HL-60 (cell line): Measurements from ENCODE around the gene PWP1.
"Not testable (repeated sequence)": the region's sequence is repeated elsewhere in the genome, so short reads cannot be mapped to it uniquely, and the experiment has no call there.

Experiments used
- DNase-seq, 2 experiments: peaks; one replicate each; pipeline ENCODE4 v3.0.0-alpha.2; 2010 to 2020; ENCODE audit warnings: low read depth in 1 of 2, low spot score in 1 of 2
- H3K27ac ChIP-seq: fragments of 250-450 bp; sonication (Bioruptor Pico); replicated peaks from 2 replicates; pipeline ENCODE4 v1.5.1; 2020; ENCODE audit warnings: mild to moderate bottlenecking, moderate library complexity
- H3K27me3 ChIP-seq: fragments of 250-450 bp; sonication (Bioruptor Pico); 2 replicates; pipeline ENCODE4 v1.5.1; 2021; ENCODE audit warnings: mild to moderate bottlenecking, moderate library complexity; ENCODE audit not compliant: insufficient read depth, poor library complexity, severe bottlenecking
- H3K4me3 ChIP-seq: replicated peaks from 2 replicates; pipeline ENCODE4 v1.5.1; 2011; ENCODE audit warnings: mild to moderate bottlenecking, control low read depth, low read length; ENCODE audit not compliant: insufficient read depth
- GABPA ChIP-seq: IDR thresholded peaks from 2 replicates; pipeline ENCODE4 v1.6.1; 2012; ENCODE audit warnings: low read depth
- POLR2AphosphoS5 ChIP-seq: IDR thresholded peaks from 2 replicates; pipeline ENCODE4 v1.6.1; 2012; ENCODE audit warnings: low read depth
- SPI1 ChIP-seq: IDR thresholded peaks from 2 replicates; pipeline ENCODE4 v1.6.1; 2012; ENCODE audit warnings: low read depth, mild to moderate bottlenecking, borderline replicate concordance
- TF ChIP-seq, protein P1 (sequence below): IDR thresholded peaks from one replicate; pipeline ENCODE4 v1.5.1; 2011; ENCODE audit warnings: low read length, control low read depth, inconsistent platforms; ENCODE audit not compliant: insufficient read depth
- TF ChIP-seq, protein P2 (sequence below): IDR thresholded peaks from 2 replicates; pipeline ENCODE4 v1.6.1; 2012; ENCODE audit warnings: low read depth; ENCODE audit not compliant: insufficient replicate concordance

The PWP1 gene

DNA sequence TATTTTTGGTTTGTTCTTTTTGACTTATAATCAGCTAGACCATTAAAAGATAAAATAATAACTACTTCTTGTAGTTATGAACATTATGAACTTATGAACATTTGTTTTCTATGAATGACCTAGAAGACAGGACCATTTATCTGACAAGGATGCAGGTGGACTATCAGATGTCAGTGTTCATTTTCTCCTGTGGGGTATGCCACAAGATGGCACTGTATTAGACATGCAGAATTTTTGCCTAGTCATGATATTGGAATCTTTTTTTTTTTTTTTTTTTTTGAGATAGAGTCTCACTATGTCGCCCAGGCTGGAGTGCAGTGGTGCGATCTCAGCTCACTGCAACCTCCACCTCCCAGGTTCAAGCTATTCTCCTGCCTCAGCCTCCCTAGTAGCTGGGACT lies 10.2 kb downstream of the PWP1 start:
- not testable (repeated sequence) for H3K27ac ChIP-seq, DNase-seq, H3K27me3 ChIP-seq, H3K4me3 ChIP-seq
- TF ChIP-seq, protein P1, sequence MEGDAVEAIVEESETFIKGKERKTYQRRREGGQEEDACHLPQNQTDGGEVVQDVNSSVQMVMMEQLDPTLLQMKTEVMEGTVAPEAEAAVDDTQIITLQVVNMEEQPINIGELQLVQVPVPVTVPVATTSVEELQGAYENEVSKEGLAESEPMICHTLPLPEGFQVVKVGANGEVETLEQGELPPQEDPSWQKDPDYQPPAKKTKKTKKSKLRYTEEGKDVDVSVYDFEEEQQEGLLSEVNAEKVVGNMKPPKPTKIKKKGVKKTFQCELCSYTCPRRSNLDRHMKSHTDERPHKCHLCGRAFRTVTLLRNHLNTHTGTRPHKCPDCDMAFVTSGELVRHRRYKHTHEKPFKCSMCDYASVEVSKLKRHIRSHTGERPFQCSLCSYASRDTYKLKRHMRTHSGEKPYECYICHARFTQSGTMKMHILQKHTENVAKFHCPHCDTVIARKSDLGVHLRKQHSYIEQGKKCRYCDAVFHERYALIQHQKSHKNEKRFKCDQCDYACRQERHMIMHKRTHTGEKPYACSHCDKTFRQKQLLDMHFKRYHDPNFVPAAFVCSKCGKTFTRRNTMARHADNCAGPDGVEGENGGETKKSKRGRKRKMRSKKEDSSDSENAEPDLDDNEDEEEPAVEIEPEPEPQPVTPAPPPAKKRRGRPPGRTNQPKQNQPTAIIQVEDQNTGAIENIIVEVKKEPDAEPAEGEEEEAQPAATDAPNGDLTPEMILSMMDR: peak; percentile 1

DNA sequence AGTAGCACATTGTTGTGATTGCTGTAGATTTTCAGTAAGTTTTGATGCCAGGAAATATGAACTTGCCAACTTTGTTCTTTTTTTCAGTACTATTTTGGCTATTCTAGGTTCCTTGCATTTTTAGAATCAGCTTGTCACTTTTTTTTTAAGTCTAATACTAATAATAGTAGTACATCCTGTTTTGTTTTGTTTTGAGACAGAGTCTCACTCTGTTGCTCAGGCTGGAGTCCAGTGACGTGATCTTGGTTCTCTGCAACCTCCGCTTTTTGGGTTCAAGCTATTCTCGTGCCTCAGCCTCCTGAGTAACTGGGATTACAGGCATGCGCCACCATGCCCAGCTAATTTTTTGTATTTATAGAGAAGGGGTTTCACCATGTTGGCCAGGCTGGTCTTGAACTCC lies 16.5 kb downstream of the PWP1 start:
- DNase-seq: no peak
- Histone ChIP-seq H3K27ac (no peak overlapping the region), H3K4me3 (no peak overlapping the region), H3K27me3 (no peaks in the 10 kb centered on the region)
- TF ChIP-seq SPI1: no peak
- no peak for TF ChIP-seq GABPA
- TF ChIP-seq POLR2AphosphoS5: no peak
- TF ChIP-seq, protein P2, sequence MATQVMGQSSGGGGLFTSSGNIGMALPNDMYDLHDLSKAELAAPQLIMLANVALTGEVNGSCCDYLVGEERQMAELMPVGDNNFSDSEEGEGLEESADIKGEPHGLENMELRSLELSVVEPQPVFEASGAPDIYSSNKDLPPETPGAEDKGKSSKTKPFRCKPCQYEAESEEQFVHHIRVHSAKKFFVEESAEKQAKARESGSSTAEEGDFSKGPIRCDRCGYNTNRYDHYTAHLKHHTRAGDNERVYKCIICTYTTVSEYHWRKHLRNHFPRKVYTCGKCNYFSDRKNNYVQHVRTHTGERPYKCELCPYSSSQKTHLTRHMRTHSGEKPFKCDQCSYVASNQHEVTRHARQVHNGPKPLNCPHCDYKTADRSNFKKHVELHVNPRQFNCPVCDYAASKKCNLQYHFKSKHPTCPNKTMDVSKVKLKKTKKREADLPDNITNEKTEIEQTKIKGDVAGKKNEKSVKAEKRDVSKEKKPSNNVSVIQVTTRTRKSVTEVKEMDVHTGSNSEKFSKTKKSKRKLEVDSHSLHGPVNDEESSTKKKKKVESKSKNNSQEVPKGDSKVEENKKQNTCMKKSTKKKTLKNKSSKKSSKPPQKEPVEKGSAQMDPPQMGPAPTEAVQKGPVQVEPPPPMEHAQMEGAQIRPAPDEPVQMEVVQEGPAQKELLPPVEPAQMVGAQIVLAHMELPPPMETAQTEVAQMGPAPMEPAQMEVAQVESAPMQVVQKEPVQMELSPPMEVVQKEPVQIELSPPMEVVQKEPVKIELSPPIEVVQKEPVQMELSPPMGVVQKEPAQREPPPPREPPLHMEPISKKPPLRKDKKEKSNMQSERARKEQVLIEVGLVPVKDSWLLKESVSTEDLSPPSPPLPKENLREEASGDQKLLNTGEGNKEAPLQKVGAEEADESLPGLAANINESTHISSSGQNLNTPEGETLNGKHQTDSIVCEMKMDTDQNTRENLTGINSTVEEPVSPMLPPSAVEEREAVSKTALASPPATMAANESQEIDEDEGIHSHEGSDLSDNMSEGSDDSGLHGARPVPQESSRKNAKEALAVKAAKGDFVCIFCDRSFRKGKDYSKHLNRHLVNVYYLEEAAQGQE: no peak
- TF ChIP-seq, protein P1: no peak

DNA sequence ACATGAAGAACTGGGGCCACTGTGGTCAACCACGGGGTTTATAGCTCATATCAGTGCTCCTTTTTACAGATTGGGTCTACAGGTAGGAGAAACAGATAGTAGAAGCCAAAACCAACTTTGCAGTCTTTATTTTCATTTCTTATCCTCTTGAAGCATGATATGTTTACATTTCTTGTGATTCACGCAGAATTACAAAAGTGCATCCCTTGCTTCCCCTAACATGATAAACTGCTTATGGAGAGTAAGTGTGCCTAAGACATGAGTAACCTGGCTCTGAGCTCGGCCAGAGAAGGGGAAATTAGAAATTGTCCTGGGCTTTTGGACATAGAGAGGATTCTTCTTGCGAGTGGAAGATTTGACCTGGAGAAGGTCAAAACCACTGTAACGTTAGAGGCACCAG lies 18.4 kb downstream of the PWP1 start:
- H3K27me3 ChIP-seq: no peaks in the 10 kb centered on the region
- DNase-seq: no peak
- no peak overlapping the region for H3K27ac ChIP-seq
- TF ChIP-seq SPI1 (no peak), GABPA (no peak), POLR2AphosphoS5 (no peak)
- TF ChIP-seq, protein P2: no peak
- TF ChIP-seq, protein P1: no peak
- no peak overlapping the region for H3K4me3 ChIP-seq

DNA sequence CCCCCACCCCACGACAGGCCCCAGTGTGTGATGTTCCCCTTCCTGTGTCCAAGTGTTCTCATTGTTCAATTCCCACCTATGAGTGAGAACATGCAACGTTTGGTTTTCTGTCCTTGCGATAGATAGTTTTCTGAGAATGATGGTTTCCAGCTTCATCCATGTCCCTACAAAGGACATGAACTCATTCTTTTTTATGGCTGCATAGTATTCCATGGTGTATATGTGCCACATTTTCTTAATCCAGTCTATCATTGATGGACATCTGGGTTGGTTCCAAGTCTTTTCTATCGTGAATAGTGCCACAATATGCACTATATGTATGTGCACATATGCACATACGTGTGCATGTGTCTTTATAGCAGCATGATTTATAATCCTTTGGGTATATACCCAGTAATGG lies 19.9 kb downstream of the PWP1 start:
- H3K4me3 ChIP-seq, H3K27me3 ChIP-seq, DNase-seq, H3K27ac ChIP-seq: not testable (repeated sequence)
